Subcutaneous adipose tissue (tissue), 4 donors: ENCODE data around the gene TM7SF2. TPM values are rescaled to one million over a fixed set of nuclear protein-coding genes. Genes with fewer than 3 reads are reported as not detected.

ENCODE experiments used
- CTCF ChIP-seq: fragments of 450-650 bp; IDR thresholded peaks from one replicate; pipeline ENCODE4 v1.5.1; 2016; ENCODE audit warnings: low read depth, mild to moderate bottlenecking, control low read depth, antibody characterized with exemption, moderate library complexity
- total RNA-seq, 4 donors: library from RNA; depleted of rRNA; stranded (reverse); fragments of >200 nt; gene quantifications; one replicate each; pipeline ENCODE4 v1.1.0, GENCODE V29; 2016

Gene TM7SF2
- total RNA-seq, 4 donors from 2014 or later, result 95.1 to 339 (median 209) TPM

- TF ChIP-seq CTCF, result no peak
Measured at GRCh38 chr11:65090628-65091027, 21.0 kb upstream of the TM7SF2 start.

- TF ChIP-seq CTCF, result no peak
Measured at GRCh38 chr11:65095427-65095826, 16.2 kb upstream of the TM7SF2 start.

GRCh38 chr11:65095974-65096806 is 15.5 kb upstream of the TM7SF2 start, which contains the start of gene VPS51:
Gene VPS51, plus strand, starts transcription at chr11:65096214. Its CDS starts 37 bp downstream, at chr11:65096251.
- no peak for TF ChIP-seq CTCF

GRCh38 chr11:65096926-65097325 is 14.7 kb upstream of the TM7SF2 start:
- TF ChIP-seq CTCF, result no peak

GRCh38 chr11:65100674-65101350 is 10.9 kb upstream of the TM7SF2 start:
- TF ChIP-seq CTCF, result no peak

GRCh38 chr11:65102142-65103095 is 9.3 kb upstream of the TM7SF2 start:
- TF ChIP-seq CTCF, result no peak
